ENCODE data around the gene YWHAH. TPM values are rescaled to one million over a fixed set of nuclear protein-coding genes. Genes with fewer than 3 reads are reported as not detected.
A peak's percentile ranks its signal among the peaks of the same experiment; 100 is the strongest.

YWHAH gene
- 10 to 100 TPM; 26.1 to 75.0 TPM for total RNA-seq
- polyA plus RNA-seq: 10 to 100 TPM; 39.9 to 45.0 TPM

- no peaks in the 10 kb centered on the region for H3K9me3 ChIP-seq (ENCODE audit: control insufficient read depth in 4 of 4, low read length in 3 of 4)
- peaks cover 0 to 17% (median 8%) of the 10 kb centered on the region in 4 donors for H3K4me1 ChIP-seq (ENCODE audit: control insufficient read depth in 4 of 4, insufficient read depth in 4 of 4, low read length in 3 of 4)
- peak; percentile 98 for DNase-seq (ENCODE audit: low spot score)
- peak within 1 kb of the TSS; percentile 68 to 93 for H3K27ac ChIP-seq (ENCODE audit: low read depth in 1 of 2, low read length in 2 of 2)
- no peaks in the 10 kb centered on the region for H3K27me3 ChIP-seq (ENCODE audit: control insufficient read depth in 4 of 4, insufficient read depth in 4 of 4, low read length in 3 of 4)
- peak; percentile 47 for TF ChIP-seq MAX (IDR thresholded peaks at IDR 0.05)
- peak; percentile 61 for TF ChIP-seq YY1 (IDR thresholded peaks at IDR 0.05)
- TF ChIP-seq JUND (IDR thresholded peaks at IDR 0.05): peak; percentile 21 to 64
- no peak for TF ChIP-seq REST (IDR thresholded peaks at IDR 0.05)
- H3K4me3 ChIP-seq (ENCODE audit: low read depth in 1 of 3, low read length in 3 of 3): peak within 1 kb of the TSS; percentile 75 to 93 (median 90)
- WGBS: under 1% methylated on average over 86 of the region's 86 CpGs
- H3K36me3 ChIP-seq (ENCODE audit: control insufficient read depth in 4 of 4, insufficient read depth in 3 of 4, low read depth in 1 of 4, low read length in 3 of 4): no peaks in the 10 kb centered on the region
- H3K9ac ChIP-seq (ENCODE audit: low read depth in 1 of 2, low read length in 2 of 2): peak within 1 kb of the TSS; percentile 52 to 95
Observed at GRCh38 chr22:31943978-31944699, at the start of gene YWHAH. Gene YWHAH, plus strand, starts transcription at chr22:31944535. Its CDS starts 199 bp downstream, at chr22:31944734.

GRCh38 chr22:31895411-31896123 is 48.8 kb upstream of the YWHAH start:
- 92% methylated on average over 2 of the region's 2 CpGs for WGBS
- DNase-seq (ENCODE audit: low spot score): peak; percentile 49
- Histone ChIP-seq H3K9me3 (ENCODE audit: control insufficient read depth in 4 of 4, low read length in 3 of 4) (no peaks in the 10 kb centered on the region), H3K9ac (ENCODE audit: low read depth in 1 of 2, low read length in 2 of 2) (no peak overlapping the region), H3K4me1 (ENCODE audit: control insufficient read depth in 4 of 4, insufficient read depth in 4 of 4, low read length in 3 of 4) (no peaks in the 10 kb centered on the region), H3K27ac (ENCODE audit: low read depth in 1 of 2, low read length in 2 of 2) (no peak overlapping the region), H3K27me3 (ENCODE audit: control insufficient read depth in 4 of 4, insufficient read depth in 4 of 4, low read length in 3 of 4) (no peaks in the 10 kb centered on the region), H3K36me3 (ENCODE audit: control insufficient read depth in 4 of 4, insufficient read depth in 3 of 4, low read depth in 1 of 4, low read length in 3 of 4) (peaks cover 4 to 46% (median 26%) of the 10 kb centered on the region in 4 donors), H3K4me3 (ENCODE audit: low read depth in 1 of 3, low read length in 3 of 3) (no peak overlapping the region)
- TF ChIP-seq ZBTB33 (IDR thresholded peaks at IDR 0.05) (no peak), MAX (IDR thresholded peaks at IDR 0.05) (no peak), HNF4A (conservative IDR thresholded peaks at IDR 0.05) (no peak), NR2F2 (IDR thresholded peaks at IDR 0.05) (no peak), SP1 (IDR thresholded peaks at IDR 0.05) (no peak), EGR1 (IDR thresholded peaks at IDR 0.05; ENCODE audit: low read depth in 2 of 2) (no peak), JUND (IDR thresholded peaks at IDR 0.05) (no peak), HNF4G (IDR thresholded peaks at IDR 0.05) (no peak), YY1 (IDR thresholded peaks at IDR 0.05) (no peak), GABPA (IDR thresholded peaks at IDR 0.05 in 1 of 2, conservative IDR thresholded peaks at IDR 0.05 in 1 of 2) (no peak), RAD21 (IDR thresholded peaks at IDR 0.05) (no peak), RXRA (IDR thresholded peaks at IDR 0.05) (no peak), ATF3 (IDR thresholded peaks at IDR 0.05) (no peak), FOXA2 (IDR thresholded peaks at IDR 0.05) (no peak), CTCF (IDR thresholded peaks at IDR 0.05; ENCODE audit: low read depth, low read length, missing input control) (no peak)
